ENCODE data around the gene ZNF766. TPM values are rescaled to one million over a fixed set of nuclear protein-coding genes. Genes with fewer than 3 reads are reported as not detected.
A peak's percentile ranks its signal among the peaks of the same experiment; 100 is the strongest.

ZNF766 gene
- total and polyA plus RNA-seq, 2 of the 13 experiments (the other 11 are each of a cell fraction or from before 2014, with no cell fraction given), result 5.2 to 10.3 TPM

DNA sequence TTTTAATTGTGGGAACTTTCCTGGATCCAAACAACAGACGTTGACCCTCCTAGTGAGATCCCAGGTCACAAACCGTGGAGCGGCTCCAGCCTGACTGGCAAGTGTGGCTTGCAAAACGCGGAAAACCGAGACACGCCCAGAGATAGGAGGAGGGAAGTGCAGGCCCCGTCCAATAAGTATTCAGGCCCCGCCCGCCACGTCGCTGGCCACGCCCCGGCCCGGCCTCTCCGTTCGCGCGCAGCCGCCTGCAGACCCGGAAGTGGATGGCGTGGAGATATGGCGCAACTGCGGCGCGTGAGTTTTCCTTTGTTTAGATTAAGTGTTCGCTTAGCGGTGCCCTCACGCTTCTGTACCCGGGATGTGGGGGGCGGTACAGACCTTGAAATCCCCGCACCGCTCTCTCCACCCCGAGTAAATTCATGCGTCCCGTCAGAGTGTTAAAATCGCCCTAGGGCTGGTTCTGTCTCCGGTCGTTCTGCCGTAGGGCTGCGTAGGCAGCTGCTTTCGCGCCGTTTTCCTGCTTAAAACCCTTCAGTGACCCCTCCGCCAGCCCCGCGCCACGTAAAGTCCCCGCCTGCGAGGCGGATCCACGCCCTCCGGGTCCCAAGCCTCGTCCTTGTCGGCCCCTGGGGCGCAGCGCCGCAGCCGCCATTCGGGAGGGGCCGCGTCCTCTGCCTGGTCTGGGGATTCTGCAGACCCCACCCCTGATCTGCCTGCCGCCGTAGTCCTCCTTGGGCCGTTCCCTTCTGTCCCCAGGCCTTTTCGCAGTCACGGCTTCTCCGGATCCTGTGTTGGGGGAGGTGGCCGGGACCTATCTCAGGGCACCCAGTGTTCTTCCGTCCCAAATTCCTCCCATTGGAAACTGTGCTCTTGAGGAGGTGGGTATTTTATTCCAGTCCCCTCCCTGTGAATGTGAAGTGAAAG lies at the start of gene ZNF766 (continued):
- TF ChIP-seq ZBTB10 (CRISPR knock-in tag; IDR thresholded peaks at IDR 0.05; ENCODE audit: borderline replicate concordance) (peak; percentile 39; the same call in 1 of the 2 replicates), TCF12 (IDR thresholded peaks at IDR 0.05) (no peak), TCF12 (CRISPR knock-in tag; IDR thresholded peaks at IDR 0.05) (0 out of 2 replicates have a peak, but pooled peaks have one; percentile 52), ZHX1 (CRISPR knock-in tag; IDR thresholded peaks at IDR 0.05; ENCODE audit: low read depth) (no peak), TEAD2 (CRISPR knock-in tag; IDR thresholded peaks at IDR 0.05) (no peak), SIX1 (CRISPR knock-in tag; IDR thresholded peaks at IDR 0.05; ENCODE audit: borderline replicate concordance) (no peak), KDM3A (CRISPR knock-in tag; IDR thresholded peaks at IDR 0.05; ENCODE audit: low read depth) (0 out of 2 replicates have a peak, but pooled peaks have one; percentile 3), ZMYM3 (CRISPR knock-in tag; IDR thresholded peaks at IDR 0.05) (no peak), NFKB2 (CRISPR knock-in tag; IDR thresholded peaks at IDR 0.05; ENCODE audit: borderline replicate concordance) (no peak; the same call in 1 of the 2 replicates), ZNF619 (CRISPR knock-in tag; IDR thresholded peaks at IDR 0.05) (0 out of 2 replicates have a peak, but pooled peaks have one; percentile 27), CENPBD1 (CRISPR knock-in tag; IDR thresholded peaks at IDR 0.05; ENCODE audit: borderline replicate concordance, low read depth) (no peak), RFX5 (IDR thresholded peaks at IDR 0.05; ENCODE audit: low read depth, low read length) (peak; percentile 41; the same call in 1 of the 2 replicates), ZNF839 (CRISPR knock-in tag; IDR thresholded peaks at IDR 0.05; ENCODE audit: borderline replicate concordance) (no peak), SALL1 (CRISPR knock-in tag; IDR thresholded peaks at IDR 0.05) (peak; percentile 71), ZEB1 (IDR thresholded peaks at IDR 0.05; ENCODE audit: insufficient replicate concordance, low read depth) (no peak), ZFYVE20 (CRISPR knock-in tag; IDR thresholded peaks at IDR 0.05; ENCODE audit: borderline replicate concordance, low read depth) (no peak), IRF2 (CRISPR knock-in tag; IDR thresholded peaks at IDR 0.05) (peak; percentile 86; the same call in 1 of the 2 replicates)
- TF ChIP-seq, protein P1, sequence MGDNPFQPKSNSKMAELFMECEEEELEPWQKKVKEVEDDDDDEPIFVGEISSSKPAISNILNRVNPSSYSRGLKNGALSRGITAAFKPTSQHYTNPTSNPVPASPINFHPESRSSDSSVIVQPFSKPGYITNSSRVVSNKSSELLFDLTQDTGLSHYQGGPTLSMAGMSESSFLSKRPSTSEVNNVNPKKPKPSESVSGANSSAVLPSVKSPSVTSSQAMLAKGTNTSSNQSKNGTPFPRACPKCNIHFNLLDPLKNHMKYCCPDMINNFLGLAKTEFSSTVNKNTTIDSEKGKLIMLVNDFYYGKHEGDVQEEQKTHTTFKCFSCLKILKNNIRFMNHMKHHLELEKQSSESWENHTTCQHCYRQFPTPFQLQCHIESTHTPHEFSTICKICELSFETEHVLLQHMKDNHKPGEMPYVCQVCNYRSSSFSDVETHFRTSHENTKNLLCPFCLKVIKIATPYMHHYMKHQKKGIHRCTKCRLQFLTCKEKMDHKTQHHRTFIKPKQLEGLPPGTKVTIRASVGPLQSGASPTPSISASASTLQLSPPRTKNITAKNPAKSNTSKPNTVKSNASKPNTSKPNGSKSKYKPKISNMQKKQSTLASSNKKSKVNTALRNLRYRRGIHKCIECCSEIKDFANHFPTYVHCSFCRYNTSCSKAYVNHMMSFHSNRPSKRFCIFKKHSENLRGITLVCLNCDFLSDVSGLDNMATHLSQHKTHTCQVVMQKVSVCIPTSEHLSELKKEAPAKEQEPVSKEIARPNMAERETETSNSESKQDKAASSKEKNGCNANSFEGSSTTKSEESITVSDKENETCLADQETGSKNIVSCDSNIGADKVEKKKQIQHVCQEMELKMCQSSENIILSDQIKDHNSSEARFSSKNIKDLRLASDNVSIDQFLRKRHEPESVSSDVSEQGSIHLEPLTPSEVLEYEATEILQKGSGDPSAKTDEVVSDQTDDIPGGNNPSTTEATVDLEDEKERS (CRISPR knock-in tag; IDR thresholded peaks at IDR 0.05), result no peak
- TF ChIP-seq, protein P2, sequence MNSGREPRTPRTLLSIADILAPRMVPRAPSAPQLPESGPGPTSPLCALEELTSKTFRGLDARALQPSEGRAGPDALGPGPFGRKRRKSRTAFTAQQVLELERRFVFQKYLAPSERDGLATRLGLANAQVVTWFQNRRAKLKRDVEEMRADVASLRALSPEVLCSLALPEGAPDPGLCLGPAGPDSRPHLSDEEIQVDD (CRISPR knock-in tag; IDR thresholded peaks at IDR 0.05; ENCODE audit: borderline replicate concordance), result no peak
